Measurements from ENCODE around the gene RGS7. TPM values are rescaled to one million over a fixed set of nuclear protein-coding genes. Genes with fewer than 3 reads are reported as not detected.

Gene RGS7
- total and polyA plus RNA-seq, 2 of the 4 experiments (the other 2 are of a cell fraction) = 0.58 to 0.72 TPM

DNA sequence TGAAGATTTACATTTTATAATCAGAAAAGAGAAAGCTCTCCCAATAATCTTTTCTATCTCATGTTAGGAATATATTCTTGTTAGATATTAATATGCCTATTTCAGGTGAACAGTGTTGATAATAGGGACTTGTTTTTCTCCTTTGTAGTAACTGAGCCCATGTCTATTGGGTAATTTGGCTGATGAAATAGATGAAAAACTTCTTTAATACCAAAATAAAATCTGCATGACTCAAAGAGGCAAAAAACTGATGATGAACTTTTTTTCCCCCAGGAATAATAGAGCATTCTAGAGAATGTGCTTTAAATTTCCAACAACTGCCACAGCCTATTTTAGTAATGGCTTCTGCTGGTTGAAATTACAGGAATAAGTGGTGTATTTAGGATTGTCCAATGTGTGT, 566.1 kb downstream of the RGS7 start:
- H3K4me2 ChIP-seq (ENCODE audit: low read depth, low read length) = no peak overlapping the region
- no peak overlapping the region for H3K18ac ChIP-seq (ENCODE audit: low read depth, low read length)
- H2BK120ac ChIP-seq (ENCODE audit: low read depth, low read length) = no peak overlapping the region
- no peak overlapping the region for H2BK20ac ChIP-seq (ENCODE audit: low read depth, low read length)
- no peaks in the 10 kb centered on the region for H3K79me1 ChIP-seq (ENCODE audit: low read depth in 1 of 2, low read length in 2 of 2)
- in situ Hi-C loops (cut with MboI; ENCODE audit: low sequenced_read_pairs) (no loop called here), intact Hi-C loops (cut with micrococcal nuclease) (no loop called here), dilution Hi-C loops (cut with HindIII; ENCODE audit: low sequenced_read_pairs, unreplicated experiment) (no loop called here)
- no peaks in the 10 kb centered on the region for H3K9me1 ChIP-seq (ENCODE audit: insufficient read depth, low read length)
- H4K20me1 ChIP-seq (ENCODE audit: insufficient read depth, low read length) = no peaks in the 10 kb centered on the region
- H4K8ac ChIP-seq (ENCODE audit: low read depth in 2 of 2, low read length in 2 of 2) = no peak overlapping the region
- no peak overlapping the region for H3K14ac ChIP-seq (replicated peaks; ENCODE audit: low read depth, low read length)
- no peaks in the 10 kb centered on the region for H3K9me3 ChIP-seq (ENCODE audit: control insufficient read depth, insufficient read depth, low read length)
- H4K5ac ChIP-seq (ENCODE audit: low read depth, low read length) = no peak overlapping the region
- BruUV-seq (replicated peaks) = no TSS peak
- H2AFZ ChIP-seq (replicated peaks; ENCODE audit: low read length, poor library complexity) = no peak overlapping the region
- ChIA-PET CTCF (no interaction called here), POLR2A (ENCODE audit: unreplicated experiment) (no interaction called here)
- H3K4me3 ChIP-seq (ENCODE audit: insufficient read depth, low read depth, low read length) = no peak overlapping the region
- H2AK9ac ChIP-seq (replicated peaks; ENCODE audit: low read depth, low read length, poor library complexity) = no peak overlapping the region
- peak; percentile 21 for DNase-seq
- no peak overlapping the region for H3K4ac ChIP-seq (ENCODE audit: low read depth, low read length)
- no peak overlapping the region for H2AK5ac ChIP-seq (ENCODE audit: low read depth, low read length)
- H3K9ac ChIP-seq (ENCODE audit: low read depth, low read length) = no peak overlapping the region
- H2BK5ac ChIP-seq (ENCODE audit: low read depth, low read length, poor library complexity, severe bottlenecking) = no peak overlapping the region
- H2BK15ac ChIP-seq (ENCODE audit: low read depth, low read length) = no peak overlapping the region
- no peaks in the 10 kb centered on the region for H3K4me1 ChIP-seq (ENCODE audit: control insufficient read depth, insufficient read depth, low read length)
- no peak for TF ChIP-seq BHLHE40 (IDR thresholded peaks at IDR 0.05; ENCODE audit: low read depth, low read length)
- TF ChIP-seq, protein P1, sequence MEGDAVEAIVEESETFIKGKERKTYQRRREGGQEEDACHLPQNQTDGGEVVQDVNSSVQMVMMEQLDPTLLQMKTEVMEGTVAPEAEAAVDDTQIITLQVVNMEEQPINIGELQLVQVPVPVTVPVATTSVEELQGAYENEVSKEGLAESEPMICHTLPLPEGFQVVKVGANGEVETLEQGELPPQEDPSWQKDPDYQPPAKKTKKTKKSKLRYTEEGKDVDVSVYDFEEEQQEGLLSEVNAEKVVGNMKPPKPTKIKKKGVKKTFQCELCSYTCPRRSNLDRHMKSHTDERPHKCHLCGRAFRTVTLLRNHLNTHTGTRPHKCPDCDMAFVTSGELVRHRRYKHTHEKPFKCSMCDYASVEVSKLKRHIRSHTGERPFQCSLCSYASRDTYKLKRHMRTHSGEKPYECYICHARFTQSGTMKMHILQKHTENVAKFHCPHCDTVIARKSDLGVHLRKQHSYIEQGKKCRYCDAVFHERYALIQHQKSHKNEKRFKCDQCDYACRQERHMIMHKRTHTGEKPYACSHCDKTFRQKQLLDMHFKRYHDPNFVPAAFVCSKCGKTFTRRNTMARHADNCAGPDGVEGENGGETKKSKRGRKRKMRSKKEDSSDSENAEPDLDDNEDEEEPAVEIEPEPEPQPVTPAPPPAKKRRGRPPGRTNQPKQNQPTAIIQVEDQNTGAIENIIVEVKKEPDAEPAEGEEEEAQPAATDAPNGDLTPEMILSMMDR (conservative IDR thresholded peaks at IDR 0.05; ENCODE audit: low read depth, low read length) = no peak
- TF ChIP-seq CHD1 (IDR thresholded peaks at IDR 0.05; ENCODE audit: low read depth, low read length) = no peak
- TF ChIP-seq MXI1 (IDR thresholded peaks at IDR 0.05; ENCODE audit: borderline replicate concordance, low read depth, low read length) = no peak
- peak; percentile 13; the same call in 1 of the 2 replicates for TF ChIP-seq CEBPB (IDR thresholded peaks at IDR 0.05; ENCODE audit: low read depth, low read length)
- H4K91ac ChIP-seq (ENCODE audit: insufficient read depth, low read depth, low read length) = no peak overlapping the region
- H3K23ac ChIP-seq (ENCODE audit: low read depth, low read length) = no peak overlapping the region
- no peaks in the 10 kb centered on the region for H3K36me3 ChIP-seq (ENCODE audit: control insufficient read depth, insufficient read depth, low read length)
- H3K56ac ChIP-seq (ENCODE audit: extremely low read depth, insufficient read depth, low read length) = no peak overlapping the region
- no peaks in the 10 kb centered on the region for H3K27me3 ChIP-seq (ENCODE audit: control insufficient read depth, insufficient read depth, low read length)
- H3K27ac ChIP-seq (ENCODE audit: insufficient read depth, low read length) = no peak overlapping the region
- ATAC-seq (ENCODE audit: low read depth) = no peak; the same call in 1 of the 2 replicates

Measured in IMR-90 (cell line).